Retinal pigment epithelial cell (primary cell): ENCODE results near the gene CCDC107.

Source experiments
- DNase-seq: peaks from one replicate; pipeline ENCODE4 v3.0.0-alpha.2; 2010; ENCODE audit warnings: low read depth
- H3K4me3 ChIP-seq: 2 replicates; pipeline ENCODE4 v1.5.1; 2011; ENCODE audit warnings: mild to moderate bottlenecking, low read length, control low read depth, moderate library complexity
- CTCF ChIP-seq: conservative IDR thresholded peaks from 2 replicates; pipeline ENCODE4 v1.5.1; 2011; ENCODE audit warnings: low read depth, low read length, control low read depth, inconsistent platforms

Gene CCDC107

GRCh38 chr9:35675204-35675603, 17.1 kb downstream of the CCDC107 start:
- H3K4me3 ChIP-seq: peak overlapping the region; percentile 56
- no peak for TF ChIP-seq CTCF

DNA sequence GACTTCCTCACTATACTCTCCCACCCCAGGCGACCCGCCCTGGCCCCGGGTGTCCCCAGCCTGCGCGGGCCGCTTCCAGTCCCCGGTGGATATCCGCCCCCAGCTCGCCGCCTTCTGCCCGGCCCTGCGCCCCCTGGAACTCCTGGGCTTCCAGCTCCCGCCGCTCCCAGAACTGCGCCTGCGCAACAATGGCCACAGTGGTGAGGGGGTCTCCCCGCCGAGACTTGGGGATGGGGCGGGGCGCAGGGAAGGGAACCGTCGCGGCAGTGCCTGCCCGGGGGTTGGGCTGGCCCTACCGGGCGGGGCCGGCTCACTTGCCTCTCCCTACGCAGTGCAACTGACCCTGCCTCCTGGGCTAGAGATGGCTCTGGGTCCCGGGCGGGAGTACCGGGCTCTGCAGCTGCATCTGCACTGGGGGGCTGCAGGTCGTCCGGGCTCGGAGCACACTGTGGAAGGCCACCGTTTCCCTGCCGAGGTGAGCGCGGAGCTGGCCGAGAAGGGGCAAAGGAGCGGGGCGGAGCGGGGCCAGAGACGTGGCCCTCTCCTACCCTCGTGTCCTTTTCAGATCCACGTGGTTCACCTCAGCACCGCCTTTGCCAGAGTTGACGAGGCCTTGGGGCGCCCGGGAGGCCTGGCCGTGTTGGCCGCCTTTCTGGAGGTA, 17.8 kb downstream of the CCDC107 start:
- H3K4me3 ChIP-seq: peak overlapping the region; percentile 56
- no peak for DNase-seq
- no peak for TF ChIP-seq CTCF

More at GRCh38 chr9:35675204-35675603, 17.1 kb downstream of the CCDC107 start:
- DNase-seq: no peak

- TF ChIP-seq CTCF: no peak
- H3K4me3 ChIP-seq: no peak overlapping the region
Observed at GRCh38 chr9:35679091-35679490, 21.0 kb downstream of the CCDC107 start.

GRCh38 chr9:35679766-35680330, 21.8 kb downstream of the CCDC107 start:
- TF ChIP-seq CTCF: no peak
- no peak for DNase-seq
- H3K4me3 ChIP-seq: no peak overlapping the region

More at GRCh38 chr9:35679091-35679490, 21.0 kb downstream of the CCDC107 start:
- DNase-seq: no peak

DNA sequence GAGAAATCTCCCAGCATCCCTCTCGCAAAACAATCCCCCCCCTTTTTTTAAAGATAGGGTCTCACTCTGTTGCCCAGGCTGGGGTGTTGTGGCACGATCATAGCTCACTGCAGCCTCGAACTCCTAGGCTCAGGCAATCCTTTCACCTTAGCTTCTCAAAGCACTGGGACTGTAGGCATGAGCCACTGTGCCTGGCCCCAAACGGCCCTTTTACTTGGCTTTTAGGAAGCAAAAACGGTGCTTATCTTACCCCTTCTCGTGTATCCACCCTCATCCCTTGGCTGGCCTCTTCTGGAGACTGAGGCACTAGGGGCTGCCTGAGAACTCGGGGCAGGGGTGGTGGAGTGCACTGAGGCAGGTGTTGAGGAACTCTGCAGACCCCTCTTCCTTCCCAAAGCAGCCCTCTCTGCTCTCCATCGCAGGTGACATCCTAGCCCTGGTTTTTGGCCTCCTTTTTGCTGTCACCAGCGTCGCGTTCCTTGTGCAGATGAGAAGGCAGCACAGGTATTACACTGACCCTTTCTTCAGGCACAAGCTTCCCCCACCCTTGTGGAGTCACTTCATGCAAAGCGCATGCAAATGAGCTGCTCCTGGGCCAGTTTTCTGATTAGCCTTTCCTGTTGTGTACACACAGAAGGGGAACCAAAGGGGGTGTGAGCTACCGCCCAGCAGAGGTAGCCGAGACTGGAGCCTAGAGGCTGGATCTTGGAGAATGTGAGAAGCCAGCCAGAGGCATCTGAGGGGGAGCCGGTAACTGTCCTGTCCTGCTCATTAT, 22.4 kb downstream of the CCDC107 start:
- no peak for DNase-seq
- H3K4me3 ChIP-seq: no peak overlapping the region
- no peak for TF ChIP-seq CTCF

GRCh38 chr9:35681341-35682002, 23.4 kb downstream of the CCDC107 start:
- DNase-seq: no peak
- no peak for TF ChIP-seq CTCF
- H3K4me3 ChIP-seq: no peak overlapping the region
